ENCODE results near the gene RSPH1. TPM values are rescaled to one million over a fixed set of nuclear protein-coding genes. Genes with fewer than 3 reads are reported as not detected.

The RSPH1 gene
- polyA plus RNA-seq, 1 of the 3 experiments (the other 2 are of a cell fraction) = 0.97 TPM

- Histone ChIP-seq H3K36me3 (replicated peaks in 1 of 2; ENCODE audit: control insufficient read depth in 1 of 2, insufficient read depth in 2 of 2, low read length in 1 of 2) (no peaks in the 10 kb centered on the region), H3K9ac (no peak overlapping the region), H3K27ac (ENCODE audit: low read depth in 2 of 2, low read length in 1 of 2) (no peak overlapping the region), H3K79me2 (ENCODE audit: insufficient read depth) (no peaks in the 10 kb centered on the region), H3K4me3 (ENCODE audit: low read depth in 2 of 2, low read length in 1 of 2) (no peak overlapping the region), H3F3A (replicated peaks; ENCODE audit: insufficient read depth) (no peaks in the 10 kb centered on the region), H3K9me2 (no peaks in the 10 kb centered on the region), H3K4me1 (ENCODE audit: control insufficient read depth in 1 of 2, insufficient read depth in 2 of 2, low read depth in 1 of 2, low read length in 1 of 2) (peaks cover 0 to 7% of the 10 kb centered on the region in 2 experiments; a peak in 2 of 4 replicates), H3K4me2 (no peak overlapping the region), H2AFZ (ENCODE audit: low read depth) (no peak overlapping the region), H4K20me1 (ENCODE audit: insufficient read depth) (no peaks in the 10 kb centered on the region), H3K27me3 (ENCODE audit: insufficient read depth) (no peaks in the 10 kb centered on the region), H3K9me3 (no peaks in the 10 kb centered on the region)
- POLR2A ChIA-PET = no interaction called here
- WGBS (ENCODE audit: low lambda C conversion rate) = 46% methylated on average over 10 of the region's 11 CpGs
- no peak for DNase-seq
- TF ChIP-seq GABPA (IDR thresholded peaks at IDR 0.05; ENCODE audit: low read depth) (no peak), CTCF (IDR thresholded peaks at IDR 0.05) (no peak), ELF1 (IDR thresholded peaks at IDR 0.05) (no peak), GATA2 (CRISPR knock-in tag; IDR thresholded peaks at IDR 0.05) (no peak), IRF3 (IDR thresholded peaks at IDR 0.05; ENCODE audit: low read depth, low read length) (no peak), CHD2 (IDR thresholded peaks at IDR 0.05; ENCODE audit: low read length, partially characterized antibody) (no peak), TCF12 (IDR thresholded peaks at IDR 0.05) (no peak), NFIC (IDR thresholded peaks at IDR 0.05; ENCODE audit: borderline replicate concordance) (no peak), USF2 (IDR thresholded peaks at IDR 0.05; ENCODE audit: borderline replicate concordance, low read depth, low read length) (no peak), TAF1 (IDR thresholded peaks at IDR 0.05; ENCODE audit: borderline replicate concordance, low read depth, low read length) (no peak), JUND (IDR thresholded peaks at IDR 0.05) (no peak), PBX3 (IDR thresholded peaks at IDR 0.05) (no peak), RFX5 (IDR thresholded peaks at IDR 0.05; ENCODE audit: low read length) (no peak), ZBTB33 (IDR thresholded peaks at IDR 0.05; ENCODE audit: borderline replicate concordance, low read depth) (no peak)
- CTCF ChIA-PET = interaction anchor here (0.6 to 1.4 kb wide), 6 partner anchors 9 to 342 kb away, joined by 3 to 5 read pairs (median 4); no protein-coding TSS in a partner anchor
Measured at GRCh38 chr21:42459546-42460215, 36.3 kb downstream of the RSPH1 start.
